Left cardiac atrium (tissue), 4 donors: ENCODE data around the gene BST2. TPM values are rescaled to one million over a fixed set of nuclear protein-coding genes. Genes with fewer than 3 reads are reported as not detected.
A peak's percentile ranks its signal among the peaks of the same experiment; 100 is the strongest.

Experiments used
- ATAC-seq, 2 donors: fragments of 200-7000 bp; cut with Tn5 transposase; one replicate each; pipeline ENCODE4 v1.9.1; 2020; ENCODE audit warnings: mild to moderate bottlenecking in 2 of 2, moderate library complexity in 2 of 2
- DNase-seq: peaks from one replicate; pipeline ENCODE4 v3.0.0-alpha.2; 2020
- intact Hi-C, 2 donors: fragments of 100-400 bp; cut with DNase I; formaldehyde crosslinking; loops; one replicate each; pipeline versions ENCODE4 v1.14.1 to v1.15.1; 2022 to 2023
- long read RNA-seq: library from polyadenylated mRNA; unstranded; transcript quantifications from one replicate; pipeline ENCODE4 v2.0.0, GENCODE V29; 2021
- total RNA-seq, 2 donors: library from RNA; stranded (reverse); fragmentation: NEBNext Ultra II Directional; extraction: Animal tissue kit (Norgen Biotek cat#: 25700); gene quantifications; one replicate each; pipeline ENCODE4 v1.2.1, GENCODE V29; 2021
- donor health status: DM: no; HTN: yes; CAD: no.
- donor health status: DM: no; HTN: yes; CAD: no; lungs with severe emphysema.
- donor health status: DM: yes; HTN: yes; CAD: no.
- donor health status: Dilated cardiomyopathy.

BST2 gene
- 10 to 100 TPM; 56.9 to 72.6 TPM for total RNA-seq
- long read RNA-seq, transcript BST2-201 (5 exons, 1,019 nt) = major isoform, 13 of 13 reads
- long read RNA-seq, partial matches to known transcripts = 0 of 13 reads
- long read RNA-seq, other reads (novel, unspliced or antisense) = 0 of 13 reads

- peak; percentile 92 to 93 for ATAC-seq
- intact Hi-C loops = no loop called here
- DNase-seq = peak; percentile 81
Measured at GRCh38 chr19:17405250-17406045, at the start of gene BST2. Gene BST2, minus strand, starts transcription at chr19:17405630. Its CDS starts 55 bp downstream, at chr19:17405575.

GRCh38 chr19:17454576-17455071, 49.2 kb upstream of the BST2 start:
- intact Hi-C loops = loop anchor here in 1 of 2 donors (10.0 kb wide), 1 partner anchor 400 kb away; the partner anchor contains the start of gene RPL18A
- ATAC-seq = no peak
- DNase-seq = no peak

- ATAC-seq (no peak), DNase-seq (no peak)
- intact Hi-C loops = loop anchor here in 1 of 2 donors (10.0 kb wide), 1 partner anchor 403 kb away; the partner anchor contains the start of gene RPL18A
Measured at GRCh38 chr19:17451820-17452219, 46.4 kb upstream of the BST2 start.

- DNase-seq = no peak
- intact Hi-C loops = loop anchor here in 1 of 2 donors (10.0 kb wide), 1 partner anchor 404 kb away; the partner anchor contains the start of gene RPL18A
- ATAC-seq = no peak
Measured at GRCh38 chr19:17450264-17451075, 45.0 kb upstream of the BST2 start.

- DNase-seq (peak; percentile 56), ATAC-seq (peak; percentile 86 to 91)
- intact Hi-C loops = no loop called here
Measured at GRCh38 chr19:17448131-17448967, 42.9 kb upstream of the BST2 start, which contains the start of gene TMEM221. Gene TMEM221, minus strand, starts transcription at chr19:17448668. Its CDS starts 206 bp downstream, at chr19:17448462.

GRCh38 chr19:17447704-17448130, 42.3 kb upstream of the BST2 start:
- intact Hi-C loops = no loop called here
- no peak for DNase-seq
- no peak for ATAC-seq

GRCh38 chr19:17445526-17446165, 40.2 kb upstream of the BST2 start:
- intact Hi-C loops = no loop called here
- ATAC-seq = no peak
- DNase-seq = no peak

- intact Hi-C loops = no loop called here
- DNase-seq = no peak
- ATAC-seq = peak; percentile 37 to 71
Measured at GRCh38 chr19:17441241-17442021, 36.0 kb upstream of the BST2 start.

GRCh38 chr19:17436874-17437267, 31.4 kb upstream of the BST2 start:
- intact Hi-C loops = loop anchor here in 1 of 2 donors (10.0 kb wide), 1 partner anchor 148 kb away; no protein-coding TSS in a partner anchor
- ATAC-seq = no peak
- no peak for DNase-seq

GRCh38 chr19:17436094-17436873, 30.9 kb upstream of the BST2 start:
- ATAC-seq (no peak), DNase-seq (no peak)
- intact Hi-C loops = loop anchor here in 1 of 2 donors (10.0 kb wide), 1 partner anchor 149 kb away; no protein-coding TSS in a partner anchor

- intact Hi-C loops = loop anchor here in 1 of 2 donors (10.0 kb wide), 1 partner anchor 150 kb away; no protein-coding TSS in a partner anchor
- no peak for ATAC-seq
- DNase-seq = no peak
Measured at GRCh38 chr19:17435218-17435617, 29.8 kb upstream of the BST2 start.

GRCh38 chr19:17431417-17431816, 26.0 kb upstream of the BST2 start:
- intact Hi-C loops = loop anchor here in 1 of 2 donors (10.0 kb wide), 1 partner anchor 153 kb away; no protein-coding TSS in a partner anchor
- DNase-seq (no peak), ATAC-seq (no peak)

- DNase-seq (no peak), ATAC-seq (no peak)
- intact Hi-C loops = loop anchor here in 1 of 2 donors (10.0 kb wide), 1 partner anchor 155 kb away; no protein-coding TSS in a partner anchor
Measured at GRCh38 chr19:17429641-17430113, 24.2 kb upstream of the BST2 start.

GRCh38 chr19:17424743-17425365, 19.4 kb upstream of the BST2 start:
- intact Hi-C loops = no loop called here
- peak; percentile 42 for DNase-seq

GRCh38 chr19:17423429-17424208, 18.2 kb upstream of the BST2 start:
- DNase-seq (no peak), ATAC-seq (no peak)

More at GRCh38 chr19:17424743-17425365, 19.4 kb upstream of the BST2 start:
- peak; percentile 43 to 62 for ATAC-seq

More at GRCh38 chr19:17423429-17424208, 18.2 kb upstream of the BST2 start:
- intact Hi-C loops = no loop called here
